Caco-2 (cell line): ENCODE results near the gene PBX4. TPM values are rescaled to one million over a fixed set of nuclear protein-coding genes. Genes with fewer than 3 reads are reported as not detected.

Experiments used
- BruUV-seq: library from RNA; stranded (reverse); fragments of 400-500 nt; replicated peaks from 2 replicates; lab custom pipeline; 2021; lab: Mats Ljungman, UMichigan
- CTCF ChIA-PET: fragments of 300-600 bp; sonication (Branson Sonifier 250); formaldehyde crosslinking; loops from one replicate; lab custom pipeline; 2022; ENCODE audit warnings: antibody characterized with exemption; lab: Charles Lee
- POLR2A ChIA-PET: fragments of 300-600 bp; sonication (Branson Sonifier 250); formaldehyde crosslinking; loops from one replicate; lab custom pipeline; 2022; ENCODE audit warnings: antibody characterized with exemption; lab: Charles Lee
- DNase-seq, 2 experiments: peaks; one replicate each; pipeline versions ENCODE4 v3.0.0 to v3.0.0-alpha.2; 2020 to 2022
- H3K27me3 ChIP-seq: replicated peaks from 2 replicates; pipeline ENCODE4 v1.6.0; 2011; ENCODE audit warnings: low read length; ENCODE audit not compliant: control insufficient read depth, insufficient read depth
- H3K36me3 ChIP-seq: 2 replicates; pipeline ENCODE4 v1.5.1; 2011; ENCODE audit warnings: low read length; ENCODE audit not compliant: control insufficient read depth, insufficient read depth
- H3K4me1 ChIP-seq: fragments of 250-450 bp; sonication (Bioruptor Pico); 2 replicates; pipeline ENCODE4 v1.5.1; 2020; ENCODE audit warnings: mild to moderate bottlenecking
- H3K4me3 ChIP-seq: 2 replicates; pipeline ENCODE4 v1.5.1; 2011; ENCODE audit warnings: low read depth, mild to moderate bottlenecking, control low read depth, low read length
- H3K9me3 ChIP-seq: fragments of 250-450 bp; sonication (Bioruptor Pico); 2 replicates; pipeline ENCODE4 v1.5.1; 2020; ENCODE audit warnings: mild to moderate bottlenecking, moderate library complexity
- H3K27ac Mint-ChIP-seq: one replicate; pipeline ENCODE4 v1.8.0; 2022; ENCODE audit warnings: mixed read lengths; ENCODE audit not compliant: unreplicated experiment
- H3K27me3 Mint-ChIP-seq: one replicate; pipeline ENCODE4 v1.8.0; 2022; ENCODE audit warnings: mixed read lengths; ENCODE audit not compliant: insufficient read depth, unreplicated experiment
- H3K36me3 Mint-ChIP-seq: one replicate; pipeline ENCODE4 v1.8.0; 2022; ENCODE audit warnings: mild to moderate bottlenecking, mixed read lengths; ENCODE audit not compliant: insufficient read depth, unreplicated experiment
- H3K4me1 Mint-ChIP-seq: one replicate; pipeline ENCODE4 v1.8.0; 2022; ENCODE audit warnings: low read depth, mixed read lengths; ENCODE audit not compliant: unreplicated experiment
- H3K4me3 Mint-ChIP-seq: one replicate; pipeline ENCODE4 v1.8.0; 2022; ENCODE audit warnings: mild to moderate bottlenecking, moderate library complexity, mixed read lengths; ENCODE audit not compliant: unreplicated experiment
- H3K9me3 Mint-ChIP-seq: one replicate; pipeline ENCODE4 v1.8.0; 2022; ENCODE audit warnings: mixed read lengths; ENCODE audit not compliant: unreplicated experiment
- CTCF ChIP-seq, 2 experiments: fragments of 200-600 bp in 1 of 2; IDR thresholded peaks; 1 replicate in 1 of 2; 2 replicates in 1 of 2; pipeline versions ENCODE4 v1.5.1 to v1.8.0; 2011 to 2022; ENCODE audit warnings: antibody characterized with exemption in 1 of 2, control low read depth in 1 of 2, inconsistent platforms in 1 of 2, low read depth in 1 of 2, low read length in 1 of 2, mild to moderate bottlenecking in 1 of 2, moderate library complexity in 1 of 2; ENCODE audit not compliant: insufficient read depth in 1 of 2, severe bottlenecking in 1 of 2, unreplicated experiment in 1 of 2
- intact Hi-C: fragments of 100-400 bp; cut with micrococcal nuclease; formaldehyde crosslinking; loops from one replicate; pipeline ENCODE4 v1.10.0; 2022; ENCODE audit not compliant: unreplicated experiment
- total RNA-seq: library from RNA; stranded (reverse); gene quantifications from 2 replicates; pipeline ENCODE4 v1.2.3, GENCODE V29; 2022

The PBX4 gene
- total RNA-seq, 1 experiment from 2014 or later, result 3.5 TPM

GRCh38 chr19:19591133-19591825 is 27.2 kb downstream of the PBX4 start:
- CTCF ChIA-PET, result no interaction called here

GRCh38 chr19:19588546-19588945 is 29.9 kb downstream of the PBX4 start:
- Mint-ChIP-seq H3K4me3 (no peak overlapping the region), H3K27me3 (no peaks in the 10 kb centered on the region), H3K27ac (no peak overlapping the region), H3K4me1 (peaks cover 7% of the 10 kb centered on the region), H3K9me3 (no peaks in the 10 kb centered on the region), H3K36me3 (no peaks in the 10 kb centered on the region)
- no peak for TF ChIP-seq CTCF (IDR thresholded peaks at IDR 0.05; ENCODE audit: insufficient read depth in 1 of 2, low read depth in 1 of 2, low read length in 1 of 2, severe bottlenecking in 1 of 2, unreplicated experiment in 1 of 2)
- intact Hi-C loops, result no loop called here
- no peak for DNase-seq
- CTCF ChIA-PET, result no interaction called here
- H3K4me1 ChIP-seq, result peaks cover 5% of the 10 kb centered on the region; the same call in 1 of the 2 replicates
- H3K4me3 ChIP-seq, result no peak overlapping the region
- H3K27me3 ChIP-seq, result no peaks in the 10 kb centered on the region
- no TSS peak for BruUV-seq
- H3K9me3 ChIP-seq, result no peaks in the 10 kb centered on the region
- no peaks in the 10 kb centered on the region for H3K36me3 ChIP-seq
- POLR2A ChIA-PET, result no interaction called here

More at GRCh38 chr19:19591133-19591825, 27.2 kb downstream of the PBX4 start:
- Histone ChIP-seq H3K9me3 (no peaks in the 10 kb centered on the region), H3K4me3 (no peak overlapping the region), H3K4me1 (peaks cover 5% of the 10 kb centered on the region; the same call in 1 of the 2 replicates), H3K36me3 (no peaks in the 10 kb centered on the region), H3K27me3 (no peaks in the 10 kb centered on the region)
- H3K4me1 Mint-ChIP-seq, result no peaks in the 10 kb centered on the region
- intact Hi-C loops, result no loop called here
- no peaks in the 10 kb centered on the region for H3K36me3 Mint-ChIP-seq
- H3K9me3 Mint-ChIP-seq, result no peaks in the 10 kb centered on the region
- POLR2A ChIA-PET, result no interaction called here
- no peak overlapping the region for H3K27ac Mint-ChIP-seq
- BruUV-seq, result no TSS peak
- peak in 1 of 2 experiments; percentile 38 for DNase-seq
- no peak overlapping the region for H3K4me3 Mint-ChIP-seq
- no peak for TF ChIP-seq CTCF (IDR thresholded peaks at IDR 0.05; ENCODE audit: insufficient read depth in 1 of 2, low read depth in 1 of 2, low read length in 1 of 2, severe bottlenecking in 1 of 2, unreplicated experiment in 1 of 2)
- H3K27me3 Mint-ChIP-seq, result no peaks in the 10 kb centered on the region

- no TSS peak for BruUV-seq
- ChIA-PET POLR2A (interaction anchor here (0.6 kb wide), 1 partner anchor 76 kb away, joined by 8 read pairs; no protein-coding TSS in a partner anchor), CTCF (interaction anchor here (0.6 kb wide), 1 partner anchor 1526 kb away, joined by 3 read pairs; no protein-coding TSS in a partner anchor)
- Histone ChIP-seq H3K4me1 (peaks cover 5% of the 10 kb centered on the region; the same call in 1 of the 2 replicates), H3K9me3 (no peaks in the 10 kb centered on the region), H3K4me3 (no peak overlapping the region), H3K27me3 (no peaks in the 10 kb centered on the region), H3K36me3 (no peaks in the 10 kb centered on the region)
- no peaks in the 10 kb centered on the region for H3K36me3 Mint-ChIP-seq
- intact Hi-C loops, result no loop called here
- DNase-seq, result no peak
- H3K27me3 Mint-ChIP-seq, result no peaks in the 10 kb centered on the region
- no peak overlapping the region for H3K27ac Mint-ChIP-seq
- no peak for TF ChIP-seq CTCF (IDR thresholded peaks at IDR 0.05; ENCODE audit: insufficient read depth in 1 of 2, low read depth in 1 of 2, low read length in 1 of 2, severe bottlenecking in 1 of 2, unreplicated experiment in 1 of 2)
- peaks cover 7% of the 10 kb centered on the region for H3K4me1 Mint-ChIP-seq
- no peaks in the 10 kb centered on the region for H3K9me3 Mint-ChIP-seq
- no peak overlapping the region for H3K4me3 Mint-ChIP-seq
Measured at GRCh38 chr19:19587771-19588170, 30.7 kb downstream of the PBX4 start.
